HepG2 (cell line): ENCODE data around the gene GALNT18. TPM values are rescaled to one million over a fixed set of nuclear protein-coding genes. Genes with fewer than 3 reads are reported as not detected.

Experiments
- ATAC-seq: fragments of 200-7000 bp; cut with Tn5 transposase; 3 replicates; pipeline ENCODE4 v1.9.1; 2020; ENCODE audit warnings: mild to moderate bottlenecking, moderate library complexity
- BruUV-seq: library from RNA; stranded (reverse); fragments of 400-500 nt; replicated peaks from 2 replicates; lab custom pipeline; 2021; lab: Mats Ljungman, UMichigan
- CTCF ChIA-PET: fragments of 300-600 bp; formaldehyde crosslinking; extraction: SDS; loops from one replicate; lab custom pipeline; 2021; ENCODE audit warnings: low total read pairs, inconsistent platforms, low intra/inter-chr PET ratio; lab: Yijun Ruan, JAX
- POLR2A ChIA-PET: fragments of 350-600 bp; sonication (Branson Sonifier 250); formaldehyde crosslinking; loops from one replicate; lab custom pipeline; 2020; ENCODE audit warnings: antibody characterized with exemption, inconsistent platforms; lab: Yijun Ruan, JAX
- DNase-seq: peaks from one replicate; pipeline ENCODE4 v3.0.0-alpha.2; 2015; ENCODE audit warnings: low spot score
- FAIRE-seq: peaks from 3 replicates; lab custom pipeline; 2011; peaks lifted over from hg19 to GRCh38; lab: Jason Lieb, UNC
- H2AFZ ChIP-seq: one replicate; pipeline ENCODE4 v1.6.1; 2011; ENCODE audit warnings: low read length, inconsistent platforms
- H3K27ac ChIP-seq: fragments of 300-600 bp; 3 replicates; pipeline ENCODE4 v1.8.0; 2011; ENCODE audit warnings: mixed run types, mild to moderate bottlenecking, mixed read lengths, low read length, inconsistent platforms; ENCODE audit not compliant: insufficient read depth; ENCODE audit errors: extremely low read length
- H3K27me3 ChIP-seq, 2 experiments: fragments of 200-600 bp in 1 of 2; 2 replicates in 1 of 2; 3 replicates in 1 of 2; pipeline versions ENCODE4 v1.6.0 to v1.8.0; 2011; ENCODE audit warnings: low read length in 2 of 2, mild to moderate bottlenecking in 2 of 2, moderate library complexity in 2 of 2, inconsistent platforms in 1 of 2; ENCODE audit not compliant: insufficient read depth in 2 of 2, control insufficient read depth in 1 of 2
- H3K36me3 ChIP-seq, 2 experiments: fragments of 200-600 bp in 1 of 2; replicated peaks in 1 of 2; 2 replicates in 1 of 2; 3 replicates in 1 of 2; pipeline versions ENCODE4 v1.5.1 to v1.8.0; 2011; ENCODE audit warnings: low read length in 2 of 2, inconsistent platforms in 1 of 2; ENCODE audit not compliant: insufficient read depth in 2 of 2, control insufficient read depth in 1 of 2
- H3K4me1 ChIP-seq: 2 replicates; pipeline ENCODE4 v1.5.1; 2012; ENCODE audit warnings: low read length, inconsistent platforms; ENCODE audit not compliant: insufficient read depth
- H3K4me2 ChIP-seq: 2 replicates; pipeline ENCODE4 v1.6.0; 2011; ENCODE audit warnings: low read depth, low read length, inconsistent platforms
- H3K4me3 ChIP-seq, 3 experiments: fragments of 200-600 bp in 1 of 3; sonication (generic), shearing (Covaris generic) in 1 of 3; replicated peaks in 1 of 3; 2 replicates each; pipeline ENCODE4 v1.5.1; 2011 to 2016; ENCODE audit warnings: low read length in 3 of 3, inconsistent platforms in 2 of 3, low read depth in 2 of 3, mild to moderate bottlenecking in 2 of 3, control low read depth in 1 of 3, mixed read lengths in 1 of 3; ENCODE audit not compliant: insufficient read depth in 1 of 3
- H3K79me2 ChIP-seq: one replicate; pipeline ENCODE4 v1.6.1; 2011; ENCODE audit warnings: low read length, inconsistent platforms; ENCODE audit not compliant: insufficient read depth
- H3K9ac ChIP-seq: 2 replicates; pipeline ENCODE4 v1.6.0; 2011; ENCODE audit warnings: mild to moderate bottlenecking, low read depth, low read length, inconsistent platforms; ENCODE audit not compliant: insufficient read depth
- H3K9me3 ChIP-seq: 2 replicates; pipeline ENCODE4 v1.5.1; 2012; ENCODE audit warnings: mild to moderate bottlenecking, low read length
- H4K20me1 ChIP-seq: 2 replicates; pipeline ENCODE4 v1.6.0; 2011; ENCODE audit warnings: inconsistent platforms, mild to moderate bottlenecking, low read length, moderate library complexity; ENCODE audit not compliant: insufficient read depth
- MNT ChIP-seq: fragments of 450-650 bp; IDR thresholded peaks from 2 replicates; pipeline ENCODE4 v1.6.1; 2016
- PHF8 ChIP-seq: sonication (generic); formaldehyde crosslinking; IDR thresholded peaks from 2 replicates; pipeline ENCODE4 v1.5.0; 2020; ENCODE audit warnings: missing genetic modification reagents
- PLRG1 ChIP-seq: fragments of 450-650 bp; conservative IDR thresholded peaks from 2 replicates; pipeline ENCODE4 v1.6.1; 2016
- SMARCE1 ChIP-seq: fragments of 450-650 bp; IDR thresholded peaks from 2 replicates; pipeline ENCODE4 v1.6.1; 2017; ENCODE audit warnings: borderline replicate concordance
- ZNF383 ChIP-seq: sonication (generic); formaldehyde crosslinking; IDR thresholded peaks from 2 replicates; pipeline ENCODE4 v1.4.0; 2020; ENCODE audit warnings: missing genetic modification reagents, mild to moderate bottlenecking, borderline replicate concordance
- ZNF446 ChIP-seq: sonication (generic); formaldehyde crosslinking; IDR thresholded peaks from 2 replicates; pipeline ENCODE4 v1.5.0; 2020; ENCODE audit warnings: mild to moderate bottlenecking, missing genetic modification reagents
- ZNF724P ChIP-seq: sonication (generic); formaldehyde crosslinking; IDR thresholded peaks from 2 replicates; pipeline ENCODE4 v1.8.0; 2022; ENCODE audit warnings: missing genetic modification reagents, borderline replicate concordance
- WGBS: methylation state at CpG from one replicate; pipeline ENCODE4 v1.1.6; 2017; ENCODE audit warnings: low lambda C conversion rate; 5-methylcytosine and 5-hydroxymethylcytosine counted together
- in situ Hi-C: cut with HindIII; loops from 2 replicates; pipeline ENCODE4 v1.10.0; 2017; ENCODE audit warnings: low pct_unique_long_range_greater_than_20kb; ENCODE audit not compliant: extremely low pct_ligation_motif_present
- intact Hi-C: fragments of 100-400 bp; cut with micrococcal nuclease; formaldehyde crosslinking; loops from one replicate; pipeline ENCODE4 v1.10.0; 2022; ENCODE audit not compliant: unreplicated experiment
- polyA plus RNA-seq, 8 experiments: library from polyadenylated mRNA; depleted of rRNA in 3 of 8; stranded (reverse) in 7 of 8; unstranded in 1 of 8; fragments of >200 nt; fragmentation: Illumina TruSeq in 4 of 8; extraction: Trizol in 4 of 8; gene quantifications; 2 replicates each; pipeline versions ENCODE4 v1.2.1 to v1.2.3, GENCODE V29; 2011 to 2016; ENCODE audit warnings: low read depth in 4 of 8, missing spikeins in 1 of 8, mixed read lengths in 1 of 8; ENCODE audit not compliant: insufficient read depth in 1 of 8
- total RNA-seq, 5 experiments: library from RNA; depleted of rRNA; stranded (reverse); fragments of >200 nt; fragmentation: Illumina TruSeq; extraction: Trizol; gene quantifications; 2 replicates each; pipeline ENCODE4 v1.2.3, GENCODE V29; 2016; ENCODE audit warnings: low read depth in 1 of 5
- TF ChIP-seq, protein P1 (sequence below): sonication (generic); formaldehyde crosslinking; IDR thresholded peaks from 2 replicates; pipeline ENCODE4 v1.4.0; 2020; ENCODE audit warnings: missing genetic modification reagents, borderline replicate concordance
- TF ChIP-seq, protein P2 (sequence below): sonication (generic); formaldehyde crosslinking; IDR thresholded peaks from 2 replicates; pipeline ENCODE4 v1.4.0; 2020; ENCODE audit warnings: missing genetic modification reagents

The GALNT18 gene
- total and polyA plus RNA-seq, 2 of the 13 experiments (the other 11 are each of a cell fraction or from before 2014, with no cell fraction given), result 0.11 TPM; not detected in 1

DNA sequence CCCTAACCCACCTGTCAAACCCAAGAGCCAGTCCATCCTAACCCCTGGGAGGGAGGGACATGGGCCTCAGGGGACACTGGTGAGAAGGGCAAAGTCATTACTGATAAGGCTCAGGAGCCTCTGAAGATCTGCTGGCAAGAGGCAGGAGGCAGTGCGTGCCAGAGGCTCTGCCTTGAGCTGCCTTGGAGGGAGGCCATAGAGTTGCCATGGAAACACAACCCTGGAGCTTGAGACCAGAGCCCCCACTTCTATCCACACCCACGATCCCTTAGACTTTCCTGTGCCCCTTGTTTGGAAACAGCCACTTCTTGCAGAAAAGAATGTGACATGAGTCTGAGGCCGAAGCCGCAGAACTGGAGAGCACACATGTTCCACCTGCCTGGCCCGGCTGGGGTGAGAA lies 179.0 kb downstream of the GALNT18 start:
- Histone ChIP-seq H3K27ac (no peak overlapping the region), H3K79me2 (no peaks in the 10 kb centered on the region), H2AFZ (no peak overlapping the region), H3K4me2 (no peak overlapping the region), H3K4me3 (no peak overlapping the region), H3K27me3 (peaks cover 0 to 8% of the 10 kb centered on the region in 2 experiments; a peak in 2 of 5 replicates), H3K36me3 (no peaks in the 10 kb centered on the region), H3K9ac (no peak overlapping the region), H3K4me1 (no peaks in the 10 kb centered on the region), H4K20me1 (no peaks in the 10 kb centered on the region), H3K9me3 (no peaks in the 10 kb centered on the region)
- ATAC-seq, result no peak
- no peak for FAIRE-seq
- intact Hi-C loops (no loop called here), in situ Hi-C loops (no loop called here)
- no TSS peak for BruUV-seq
- ChIA-PET CTCF (no interaction called here), POLR2A (no interaction called here)
- DNase-seq, result no peak
- 8% methylated on average over 2 of the region's 5 CpGs for WGBS
- TF ChIP-seq PLRG1, result no peak
- TF ChIP-seq ZNF724P (CRISPR knock-in tag), result no peak
- no peak for TF ChIP-seq PHF8
- TF ChIP-seq, protein P1, sequence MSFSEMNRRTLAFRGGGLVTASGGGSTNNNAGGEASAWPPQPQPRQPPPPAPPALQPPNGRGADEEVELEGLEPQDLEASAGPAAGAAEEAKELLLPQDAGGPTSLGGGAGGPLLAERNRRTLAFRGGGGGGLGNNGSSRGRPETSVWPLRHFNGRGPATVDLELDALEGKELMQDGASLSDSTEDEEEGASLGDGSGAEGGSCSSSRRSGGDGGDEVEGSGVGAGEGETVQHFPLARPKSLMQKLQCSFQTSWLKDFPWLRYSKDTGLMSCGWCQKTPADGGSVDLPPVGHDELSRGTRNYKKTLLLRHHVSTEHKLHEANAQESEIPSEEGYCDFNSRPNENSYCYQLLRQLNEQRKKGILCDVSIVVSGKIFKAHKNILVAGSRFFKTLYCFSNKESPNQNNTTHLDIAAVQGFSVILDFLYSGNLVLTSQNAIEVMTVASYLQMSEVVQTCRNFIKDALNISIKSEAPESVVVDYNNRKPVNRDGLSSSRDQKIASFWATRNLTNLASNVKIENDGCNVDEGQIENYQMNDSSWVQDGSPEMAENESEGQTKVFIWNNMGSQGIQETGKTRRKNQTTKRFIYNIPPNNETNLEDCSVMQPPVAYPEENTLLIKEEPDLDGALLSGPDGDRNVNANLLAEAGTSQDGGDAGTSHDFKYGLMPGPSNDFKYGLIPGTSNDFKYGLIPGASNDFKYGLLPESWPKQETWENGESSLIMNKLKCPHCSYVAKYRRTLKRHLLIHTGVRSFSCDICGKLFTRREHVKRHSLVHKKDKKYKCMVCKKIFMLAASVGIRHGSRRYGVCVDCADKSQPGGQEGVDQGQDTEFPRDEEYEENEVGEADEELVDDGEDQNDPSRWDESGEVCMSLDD (CRISPR knock-in tag), result no peak
- TF ChIP-seq ZNF446 (CRISPR knock-in tag), result no peak
- TF ChIP-seq SMARCE1, result no peak
- TF ChIP-seq, protein P2, sequence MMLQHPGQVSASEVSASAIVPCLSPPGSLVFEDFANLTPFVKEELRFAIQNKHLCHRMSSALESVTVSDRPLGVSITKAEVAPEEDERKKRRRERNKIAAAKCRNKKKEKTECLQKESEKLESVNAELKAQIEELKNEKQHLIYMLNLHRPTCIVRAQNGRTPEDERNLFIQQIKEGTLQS (CRISPR knock-in tag), result no peak
- no peak for TF ChIP-seq ZNF383 (CRISPR knock-in tag)
- TF ChIP-seq MNT, result no peak
